GM18858 (cell line): Measurements from ENCODE around the gene OR51A4.
"Not testable (repeated sequence)": the region's sequence is repeated elsewhere in the genome, so short reads cannot be mapped to it uniquely, and the experiment has no call there.

Source experiments
- ATAC-seq: cut with Tn5 transposase; IDR thresholded peaks from one replicate; pipeline ENCODE4 v1.9.1; 2021; ENCODE audit not compliant: unreplicated experiment

The OR51A4 gene

GRCh38 chr11:4947505-4947904 is at the start of gene OR51A4:
Gene OR51A4 (minus strand): TSS chr11:4947605. CDS start chr11:4947100, 505 bp downstream.
- ATAC-seq, result no peak

- no peak for ATAC-seq
Observed at GRCh38 chr11:4994551-4994950, 47.1 kb upstream of the OR51A4 start, which contains the start of gene OR51L1. Gene OR51L1 (plus strand): TSS chr11:4994851. CDS start chr11:4998983, 4,132 bp downstream.

DNA sequence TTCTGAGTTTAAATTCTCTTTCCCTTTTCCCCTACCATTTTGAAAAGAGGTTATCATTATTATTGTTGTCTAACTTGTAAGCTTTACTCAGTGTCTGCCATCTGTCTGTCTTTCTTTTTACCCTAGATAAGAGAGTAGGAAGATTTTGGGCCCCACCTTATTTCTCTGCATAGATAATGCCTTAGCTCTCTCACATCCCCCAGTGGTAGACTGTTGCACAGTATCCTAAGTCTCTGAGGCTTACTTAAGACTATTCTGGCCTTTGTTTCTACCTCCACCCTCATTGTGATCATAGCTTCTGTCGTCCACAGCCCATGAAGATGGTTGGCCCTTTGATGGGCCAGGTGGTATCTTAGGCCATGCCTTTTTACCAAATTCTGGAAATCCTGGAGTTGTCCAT is 43.7 kb upstream of the OR51A4 start:
- ATAC-seq, result no peak

GRCh38 chr11:4983841-4984240 is 36.4 kb upstream of the OR51A4 start:
- no peak for ATAC-seq

GRCh38 chr11:4982678-4983077 is 35.3 kb upstream of the OR51A4 start:
- no peak for ATAC-seq

- ATAC-seq, result no peak
Observed at GRCh38 chr11:4979036-4979435, 31.6 kb upstream of the OR51A4 start.

DNA sequence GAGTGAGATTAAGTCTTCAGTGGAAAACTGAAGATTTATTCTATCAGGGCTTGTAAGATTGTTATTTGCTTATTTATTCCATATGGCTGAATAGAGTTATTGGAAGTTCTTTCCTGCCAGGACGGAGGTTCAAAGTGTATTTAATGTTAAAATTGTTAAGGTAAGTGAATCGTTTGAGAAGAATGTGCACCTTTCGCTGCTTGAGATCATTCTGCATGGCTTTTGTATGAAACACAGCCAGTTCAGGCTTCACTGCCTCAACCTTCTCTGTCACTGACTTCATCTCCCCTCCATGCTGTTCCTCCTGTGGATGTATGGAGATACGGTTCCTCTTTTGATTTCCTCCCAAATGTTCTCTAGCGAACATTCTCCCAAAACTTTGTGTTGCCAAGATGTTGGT is 28.0 kb upstream of the OR51A4 start:
- no peak for ATAC-seq

DNA sequence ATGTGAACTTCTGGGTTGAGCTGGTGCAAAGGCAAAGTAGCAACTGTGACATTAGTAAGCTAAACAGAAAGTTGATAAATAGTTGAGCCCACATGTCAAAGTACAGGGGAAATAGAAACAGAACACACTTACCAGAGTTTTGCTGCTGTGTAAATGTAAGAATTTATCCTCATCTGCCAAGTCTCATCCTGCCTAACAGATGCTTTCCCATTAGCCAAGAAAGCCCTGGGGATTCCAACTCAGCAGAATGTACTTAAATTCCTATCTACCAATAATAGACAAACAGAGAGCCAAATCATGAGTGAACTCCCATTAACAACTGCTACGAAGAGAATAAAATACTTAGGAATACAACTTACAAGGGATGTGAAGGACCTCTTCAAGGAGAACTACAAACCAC is 15.4 kb upstream of the OR51A4 start:
- ATAC-seq, result no peak

GRCh38 chr11:4960877-4961276 is 13.5 kb upstream of the OR51A4 start:
- no peak for ATAC-seq

GRCh38 chr11:4957396-4957795 is 10.0 kb upstream of the OR51A4 start:
- ATAC-seq, result no peak

- ATAC-seq, result not testable (repeated sequence)
Observed at GRCh38 chr11:4955613-4956012, 8.2 kb upstream of the OR51A4 start, which contains the start of gene OR51A2. Gene OR51A2 (minus strand): TSS chr11:4955713. CDS start chr11:4955713, 0 bp downstream.

DNA sequence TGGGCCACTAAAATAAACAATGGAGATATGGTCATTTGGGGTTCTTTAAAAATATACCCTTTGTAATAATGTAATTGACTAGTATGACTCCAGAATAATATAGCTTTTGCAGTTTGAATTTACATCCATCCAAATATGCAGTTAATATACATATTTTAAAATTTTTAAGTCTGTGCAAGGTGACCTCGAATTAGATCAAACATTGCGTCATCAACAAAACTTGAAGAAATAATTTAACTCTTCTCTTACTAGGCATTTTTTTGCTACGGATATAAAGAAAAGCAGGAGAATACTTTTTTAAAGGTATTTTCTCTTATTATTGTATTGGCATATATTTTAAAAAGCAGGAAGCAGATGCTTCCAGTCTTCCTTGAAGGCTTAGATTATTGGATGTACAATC is 10.7 kb downstream of the OR51A4 start:
- no peak for ATAC-seq

DNA sequence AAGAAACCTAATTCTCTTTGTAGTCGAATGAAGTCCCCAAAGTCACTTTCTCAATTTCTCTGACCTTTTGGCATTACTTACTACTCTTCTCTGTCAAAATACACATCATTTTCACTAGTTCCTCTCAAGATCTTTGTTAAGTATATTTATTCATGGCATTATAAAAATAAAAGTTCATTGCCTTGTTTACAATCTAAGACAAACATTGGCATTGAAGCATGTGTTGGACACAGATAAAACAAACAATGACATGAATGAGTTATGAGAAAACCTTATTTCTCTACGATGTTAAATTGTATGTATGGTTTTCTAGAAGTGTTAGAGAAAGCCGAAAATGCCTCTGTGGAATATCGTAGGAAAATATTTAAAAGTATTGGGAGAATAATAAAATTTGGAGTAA is 14.7 kb downstream of the OR51A4 start:
- no peak for ATAC-seq

- ATAC-seq, result no peak
Observed at GRCh38 chr11:4926608-4927007, 20.8 kb downstream of the OR51A4 start.

DNA sequence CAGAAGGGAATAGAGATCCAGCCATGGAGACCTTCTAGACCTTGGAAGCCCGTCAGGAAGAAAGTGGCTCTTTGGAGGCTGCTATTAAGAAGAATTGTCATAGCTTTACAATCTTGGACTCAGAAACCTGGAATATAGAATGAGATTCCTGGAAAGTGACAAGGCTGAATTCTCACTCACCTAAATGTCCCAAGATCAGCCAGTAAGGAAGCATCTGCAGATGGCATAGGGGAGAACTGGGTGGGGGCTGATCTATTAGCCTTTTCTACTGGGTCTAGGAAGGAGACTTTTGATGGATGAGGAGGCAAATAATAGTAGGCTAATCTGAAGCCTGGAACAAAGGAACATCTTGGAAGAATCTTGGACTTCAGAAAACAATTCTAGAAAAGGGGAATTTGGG is 23.2 kb downstream of the OR51A4 start, which contains the start of gene OR51G1:
OR51G1 (minus strand) TSS at position 101 of the 400 bp plus-strand sequence; CDS start at position 101, 0 bp downstream.
- no peak for ATAC-seq

DNA sequence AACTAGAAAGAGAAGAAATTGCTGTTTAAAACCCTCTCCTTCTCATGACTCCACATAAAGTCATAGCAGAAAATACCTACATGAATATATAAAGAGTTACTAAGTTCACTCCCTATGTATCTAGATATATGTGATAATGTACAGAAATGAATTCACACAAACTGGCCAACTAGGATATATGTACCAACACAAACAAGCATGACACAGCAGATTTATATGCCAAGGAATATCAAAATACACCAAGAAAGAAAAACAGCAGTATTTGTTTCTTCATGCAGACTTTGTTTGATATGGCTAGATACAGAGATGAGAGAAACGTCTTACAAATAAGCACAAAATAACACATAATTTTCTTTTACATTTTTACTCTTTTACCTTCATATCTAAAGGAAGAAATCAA is 25.1 kb downstream of the OR51A4 start:
- no peak for ATAC-seq

GRCh38 chr11:4921796-4922195 is 25.6 kb downstream of the OR51A4 start:
- ATAC-seq, result no peak

- no peak for ATAC-seq
Observed at GRCh38 chr11:4919250-4919649, 28.2 kb downstream of the OR51A4 start, which contains the start of gene OR51G2. Gene OR51G2 (minus strand): TSS chr11:4919350. CDS start chr11:4915663, 3,687 bp downstream.

DNA sequence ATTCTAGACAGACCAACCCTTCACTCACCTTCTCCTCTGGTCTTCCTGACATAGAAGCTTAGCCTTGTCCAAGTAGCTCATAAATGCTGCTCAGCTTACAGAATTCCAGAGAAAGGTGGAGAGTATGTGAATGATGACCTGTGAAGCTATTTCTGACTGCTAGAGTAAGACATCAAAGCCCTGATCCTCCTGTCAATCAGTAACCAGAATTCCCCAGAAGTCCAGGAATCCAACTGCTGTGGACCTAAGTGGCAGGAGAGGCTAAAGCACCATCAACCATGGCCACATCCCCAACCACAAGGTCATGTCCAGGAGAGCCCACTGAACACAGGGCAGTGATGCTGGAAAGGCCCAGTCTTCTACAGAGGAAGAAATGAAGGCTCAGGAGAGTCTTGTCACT is 30.8 kb downstream of the OR51A4 start:
- ATAC-seq, result no peak

DNA sequence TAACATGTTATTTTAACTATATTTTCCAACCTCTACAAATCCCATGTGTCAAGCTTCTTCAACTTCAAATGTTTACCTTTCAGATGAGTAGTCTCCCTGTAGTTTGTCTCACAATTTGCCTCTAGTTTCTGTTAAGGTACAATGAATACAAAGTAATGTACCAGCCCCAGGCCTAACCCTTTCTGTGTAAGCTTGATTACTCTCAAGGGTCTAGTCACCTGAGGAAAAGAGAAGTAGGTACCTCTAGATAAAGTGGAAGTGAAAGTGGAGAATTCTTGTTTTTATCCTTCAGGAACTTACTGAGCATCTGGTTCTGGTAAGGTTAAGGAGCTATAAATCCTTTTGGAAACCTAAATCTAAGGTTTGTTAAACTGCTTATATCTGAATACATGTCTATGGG is 43.9 kb downstream of the OR51A4 start, which contains the start of gene OR51A7:
OR51A7 (plus strand) TSS at position 300 of the 400 bp plus-strand sequence. CDS start 3,587 bp downstream, outside the sequence.
- no peak for ATAC-seq
